AG04449 (cell line): ENCODE results near the gene CDC42BPB.
A peak's percentile ranks its signal among the peaks of the same experiment; 100 is the strongest.

ENCODE experiments used
- CTCF ChIA-PET: fragments of 350-600 bp; formaldehyde crosslinking; extraction: SDS; loops from one replicate; lab custom pipeline; 2021; ENCODE audit warnings: antibody characterized with exemption; lab: Yijun Ruan, JAX
- POLR2A ChIA-PET: fragments of 400-600, 350-600 bp; formaldehyde crosslinking; extraction: SDS; loops from one replicate; lab custom pipeline; 2020; ENCODE audit warnings: antibody characterized with exemption, inconsistent platforms; lab: Yijun Ruan, JAX
- DNase-seq: peaks from one replicate; pipeline ENCODE4 v3.0.0-alpha.2; 2010; ENCODE audit warnings: low read depth, low spot score
- H3K4me3 ChIP-seq: 2 replicates; pipeline ENCODE4 v1.5.1; 2011; ENCODE audit warnings: low read depth, mild to moderate bottlenecking, control low read depth, low read length
- TF ChIP-seq, protein P1 (sequence below): IDR thresholded peaks from one replicate; pipeline ENCODE4 v1.5.1; 2011; ENCODE audit warnings: mild to moderate bottlenecking, moderate library complexity, low read length, control low read depth, inconsistent platforms; ENCODE audit not compliant: insufficient read depth; ENCODE audit errors: missing control alignments

CDC42BPB gene

GRCh38 chr14:103065861-103066260 lies 8.5 kb upstream of the CDC42BPB start:
- CTCF ChIA-PET, result interaction anchor here (1.0 to 2.0 kb wide), 3 partner anchors 9 to 225 kb away, joined by 3 to 17 read pairs (median 3); no protein-coding TSS in a partner anchor
- TF ChIP-seq, protein P1, sequence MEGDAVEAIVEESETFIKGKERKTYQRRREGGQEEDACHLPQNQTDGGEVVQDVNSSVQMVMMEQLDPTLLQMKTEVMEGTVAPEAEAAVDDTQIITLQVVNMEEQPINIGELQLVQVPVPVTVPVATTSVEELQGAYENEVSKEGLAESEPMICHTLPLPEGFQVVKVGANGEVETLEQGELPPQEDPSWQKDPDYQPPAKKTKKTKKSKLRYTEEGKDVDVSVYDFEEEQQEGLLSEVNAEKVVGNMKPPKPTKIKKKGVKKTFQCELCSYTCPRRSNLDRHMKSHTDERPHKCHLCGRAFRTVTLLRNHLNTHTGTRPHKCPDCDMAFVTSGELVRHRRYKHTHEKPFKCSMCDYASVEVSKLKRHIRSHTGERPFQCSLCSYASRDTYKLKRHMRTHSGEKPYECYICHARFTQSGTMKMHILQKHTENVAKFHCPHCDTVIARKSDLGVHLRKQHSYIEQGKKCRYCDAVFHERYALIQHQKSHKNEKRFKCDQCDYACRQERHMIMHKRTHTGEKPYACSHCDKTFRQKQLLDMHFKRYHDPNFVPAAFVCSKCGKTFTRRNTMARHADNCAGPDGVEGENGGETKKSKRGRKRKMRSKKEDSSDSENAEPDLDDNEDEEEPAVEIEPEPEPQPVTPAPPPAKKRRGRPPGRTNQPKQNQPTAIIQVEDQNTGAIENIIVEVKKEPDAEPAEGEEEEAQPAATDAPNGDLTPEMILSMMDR, result no peak
- no peak for DNase-seq
- POLR2A ChIA-PET, result no interaction called here
- H3K4me3 ChIP-seq, result no peak overlapping the region

- no peak overlapping the region for H3K4me3 ChIP-seq
- ChIA-PET POLR2A (no interaction called here), CTCF (interaction anchor here (1.1 to 2.0 kb wide), 2 partner anchors 10 to 226 kb away, joined by 3 to 17 read pairs; no protein-coding TSS in a partner anchor)
- TF ChIP-seq, protein P1, result no peak
- DNase-seq, result no peak
Measured at GRCh38 chr14:103064978-103065377, 7.6 kb upstream of the CDC42BPB start.

GRCh38 chr14:103064436-103064835 lies 7.1 kb upstream of the CDC42BPB start:
- TF ChIP-seq, protein P1, result no peak
- ChIA-PET POLR2A (no interaction called here), CTCF (interaction anchor here (2.0 kb wide), 1 partner anchor 11 kb away, joined by 17 read pairs; no protein-coding TSS in a partner anchor)
- DNase-seq, result no peak
- H3K4me3 ChIP-seq, result no peak overlapping the region

DNA sequence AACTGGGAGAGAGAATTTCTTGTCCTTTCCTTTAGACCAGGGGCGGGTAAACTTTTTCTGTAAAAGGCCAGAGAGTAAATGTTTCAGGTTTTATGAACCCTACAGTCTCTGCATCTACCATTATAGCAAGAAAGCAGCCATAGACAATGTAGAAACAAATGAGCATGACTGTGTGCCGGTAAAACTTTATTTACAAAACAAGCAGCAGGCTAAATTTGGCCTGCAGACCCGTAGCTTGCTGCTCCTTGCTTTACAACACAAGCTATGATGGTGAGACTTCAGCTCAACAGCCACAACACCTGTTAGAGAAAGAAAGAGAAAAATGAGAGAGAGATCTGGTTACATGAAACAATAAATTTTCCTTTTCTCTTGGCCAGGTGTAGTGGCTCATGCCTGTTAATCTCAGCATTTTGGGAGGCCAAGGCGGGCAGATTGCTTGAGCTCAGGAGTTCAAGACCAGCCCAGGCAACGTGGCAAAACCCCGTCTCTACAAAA lies 4.2 kb upstream of the CDC42BPB start:
- no peak for DNase-seq
- H3K4me3 ChIP-seq, result no peak overlapping the region
- CTCF ChIA-PET, result interaction anchor here (1.6 kb wide), 2 partner anchors 12 to 14 kb away, joined by 5 to 6 read pairs; no protein-coding TSS in a partner anchor
- POLR2A ChIA-PET, result no interaction called here
- TF ChIP-seq, protein P1, result no peak

GRCh38 chr14:103059556-103059955 lies 2.2 kb upstream of the CDC42BPB start:
- CTCF ChIA-PET, result interaction anchor here (1.0 to 1.7 kb wide), 2 partner anchors 11 to 15 kb away, joined by 3 to 6 read pairs; no protein-coding TSS in a partner anchor
- no peak for DNase-seq
- H3K4me3 ChIP-seq, result no peak overlapping the region
- TF ChIP-seq, protein P1, result no peak
- POLR2A ChIA-PET, result no interaction called here

- H3K4me3 ChIP-seq, result peak overlapping the region; percentile 82
- ChIA-PET CTCF (interaction anchor here (3.7 kb wide), 1 partner anchor 16 kb away, joined by 15 read pairs; no protein-coding TSS in a partner anchor), POLR2A (no interaction called here)
- TF ChIP-seq, protein P1, result no peak
- no peak for DNase-seq
Measured at GRCh38 chr14:103058164-103059055, 1.1 kb upstream of the CDC42BPB start.
